Ovary (tissue), 3 donors: ENCODE measurements around the gene CATSPER1.

ENCODE experiments used
- CTCF ChIP-seq, 3 donors: fragments of 450-650 bp in 2 of 3; fragments of 200-600 bp in 1 of 3; IDR thresholded peaks; one replicate each; pipeline versions ENCODE4 v1.5.1 to v1.8.0; 2016 to 2022; ENCODE audit warnings: antibody characterized with exemption in 3 of 3, mild to moderate bottlenecking in 1 of 3
- EP300 ChIP-seq: sonication (generic); formaldehyde crosslinking; IDR thresholded peaks from one replicate; pipeline ENCODE4 v1.6.1; 2017; ENCODE audit warnings: antibody characterized with exemption
- POLR2A ChIP-seq: fragments of 450-650 bp; IDR thresholded peaks from one replicate; pipeline ENCODE4 v1.6.1; 2017; ENCODE audit warnings: antibody characterized with exemption, mild to moderate bottlenecking, moderate library complexity
- donor health status: DM: no; HTN: no; CAD: no.

- no peak for TF ChIP-seq CTCF (IDR thresholded peaks at IDR 0.05)
- no peak for TF ChIP-seq POLR2A
- TF ChIP-seq EP300, result no peak
Measured at GRCh38 chr11:66012946-66013761, 13.1 kb downstream of the CATSPER1 start.
